Dermis blood vessel endothelial cell (primary cell): ENCODE measurements around the gene PRKD1. TPM values are rescaled to one million over a fixed set of nuclear protein-coding genes. Genes with fewer than 3 reads are reported as not detected.

Source experiments
- DNase-seq: peaks from one replicate; pipeline ENCODE4 v3.0.0; 2010
- total RNA-seq: library from RNA; depleted of rRNA; stranded (reverse); fragments of >200 nt; gene quantifications from 2 replicates; pipeline ENCODE4 v1.2.3, GENCODE V29; 2014

PRKD1 gene
- total RNA-seq, 1 donor from 2014 or later = 16.5 TPM

GRCh38 chr14:29580763-29581162, 346.9 kb downstream of the PRKD1 start:
- no peak for DNase-seq

- no peak for DNase-seq
These were observed 347.8 kb downstream of the PRKD1 start for GRCh38 chr14:29579838-29580237.

- no peak for DNase-seq
These were observed 350.7 kb downstream of the PRKD1 start for GRCh38 chr14:29576927-29577326.

GRCh38 chr14:29569194-29569593, 358.5 kb downstream of the PRKD1 start:
- DNase-seq = no peak

GRCh38 chr14:29566194-29566593, 361.5 kb downstream of the PRKD1 start:
- DNase-seq = no peak

- no peak for DNase-seq
These were observed 369.1 kb downstream of the PRKD1 start for GRCh38 chr14:29558516-29558915.

- DNase-seq = no peak
These were observed 373.3 kb downstream of the PRKD1 start for GRCh38 chr14:29554335-29554734.

GRCh38 chr14:29553427-29553826, 374.2 kb downstream of the PRKD1 start:
- DNase-seq = no peak

GRCh38 chr14:29548948-29549370, 378.7 kb downstream of the PRKD1 start:
- peak; percentile 81 for DNase-seq

- no peak for DNase-seq
These were observed 381.9 kb downstream of the PRKD1 start for GRCh38 chr14:29545714-29546113.

- peak; percentile 50 for DNase-seq
These were observed 390.6 kb downstream of the PRKD1 start for GRCh38 chr14:29536886-29537511.

- DNase-seq = peak; percentile 8
These were observed 398.2 kb downstream of the PRKD1 start for GRCh38 chr14:29529418-29529817.

- no peak for DNase-seq
These were observed 398.8 kb downstream of the PRKD1 start for GRCh38 chr14:29528889-29529288.

GRCh38 chr14:29527286-29527685, 400.4 kb downstream of the PRKD1 start:
- no peak for DNase-seq
